Left ventricle myocardium superior (tissue), 1 donor: ENCODE measurements around the gene OTUD7B. TPM values are rescaled to one million over a fixed set of nuclear protein-coding genes. Genes with fewer than 3 reads are reported as not detected.
"Not testable (repeated sequence)": the region's sequence is repeated elsewhere in the genome, so short reads cannot be mapped to it uniquely, and the experiment has no call there.

Source experiments
- ATAC-seq: fragments of 200-7000 bp; cut with Tn5 transposase; one replicate; pipeline ENCODE4 v1.9.1; 2020; ENCODE audit warnings: mild to moderate bottlenecking, moderate library complexity
- DNase-seq: peaks from one replicate; pipeline ENCODE4 v3.0.0-alpha.2; 2020
- intact Hi-C: fragments of 100-400 bp; cut with micrococcal nuclease; formaldehyde crosslinking; loops from one replicate; pipeline ENCODE4 v1.11.0; 2022
- total RNA-seq: library from RNA; stranded (reverse); fragmentation: NEBNext Ultra II Directional; extraction: Animal tissue kit (Norgen Biotek cat#: 25700); gene quantifications from one replicate; pipeline ENCODE4 v1.2.1, GENCODE V29; 2021
- donor health status: DM: no; HTN: yes; CAD: no; lungs with severe emphysema.

OTUD7B gene
- total RNA-seq, 1 donor from 2014 or later = 23.0 TPM

DNA sequence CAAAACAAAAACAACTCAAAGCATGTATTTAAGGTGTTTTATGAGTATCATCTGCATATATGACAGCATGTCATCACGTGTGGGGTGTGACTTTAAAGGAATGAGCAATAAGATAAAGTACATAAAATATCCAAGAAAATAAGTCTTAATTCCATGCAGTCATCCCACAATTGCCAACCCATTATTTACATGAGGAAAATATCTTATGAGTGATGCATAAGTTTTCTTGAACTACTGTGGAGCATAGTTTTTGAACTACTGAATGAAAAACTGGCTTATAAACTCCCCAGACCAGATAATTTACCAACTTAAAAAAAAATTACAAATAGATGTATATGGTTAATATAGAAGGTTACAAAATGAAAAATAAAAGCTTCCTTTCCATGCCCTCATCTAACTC, 44.1 kb downstream of the OTUD7B start:
- no peak for DNase-seq
- intact Hi-C loops = loop anchor here (10.0 kb wide), 2 partner anchors 48 to 198 kb away; partner anchors contain the start of gene OTUD7B
- no peak for ATAC-seq

DNA sequence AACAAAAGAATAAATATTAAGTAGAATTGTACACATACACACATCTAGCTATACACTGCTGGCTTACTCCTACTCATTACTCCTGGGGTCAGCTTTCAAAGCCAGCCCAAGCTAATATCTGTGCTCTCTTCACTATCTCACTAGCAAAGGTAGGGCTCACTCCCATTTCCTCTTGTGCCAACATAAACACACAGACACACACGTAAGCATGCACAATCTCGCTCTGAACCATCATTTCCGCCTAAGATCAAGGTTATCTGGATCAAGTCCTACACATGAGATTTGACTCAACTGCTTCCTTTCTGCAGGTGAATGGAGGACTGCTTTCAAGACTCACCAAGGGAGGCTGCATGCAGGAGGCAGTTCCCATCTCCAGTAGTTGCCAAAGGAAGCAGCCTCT, 45.1 kb downstream of the OTUD7B start:
- intact Hi-C loops = loop anchor here (10.0 kb wide), 2 partner anchors 49 to 199 kb away; partner anchors contain the start of gene OTUD7B

DNA sequence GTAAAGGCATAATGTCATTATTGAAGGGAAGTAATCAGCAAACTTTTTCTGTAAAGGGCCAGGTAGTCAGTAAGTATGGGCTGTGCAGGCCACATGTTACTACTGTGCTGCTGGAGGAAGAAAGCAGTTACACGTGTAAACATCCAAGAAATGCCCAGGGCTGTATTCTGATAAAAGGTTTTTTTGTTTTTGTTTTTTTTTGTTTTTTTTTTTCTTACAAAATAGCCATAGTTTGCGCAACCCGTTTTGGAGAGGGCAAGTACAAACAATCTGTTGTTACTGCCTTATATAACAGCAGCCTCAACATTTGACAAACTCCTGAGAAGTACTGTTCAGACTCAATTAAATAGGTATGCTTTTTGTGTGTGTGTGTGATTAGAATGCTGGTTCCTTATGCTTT, 47.2 kb downstream of the OTUD7B start:
- DNase-seq (no peak), ATAC-seq (no peak)
- intact Hi-C loops = loop anchor here (10.0 kb wide), 2 partner anchors 51 to 201 kb away; partner anchors contain the start of gene OTUD7B

More for the DNA sequence above, 45.1 kb downstream of the OTUD7B start:
- ATAC-seq (no peak), DNase-seq (no peak)

DNA sequence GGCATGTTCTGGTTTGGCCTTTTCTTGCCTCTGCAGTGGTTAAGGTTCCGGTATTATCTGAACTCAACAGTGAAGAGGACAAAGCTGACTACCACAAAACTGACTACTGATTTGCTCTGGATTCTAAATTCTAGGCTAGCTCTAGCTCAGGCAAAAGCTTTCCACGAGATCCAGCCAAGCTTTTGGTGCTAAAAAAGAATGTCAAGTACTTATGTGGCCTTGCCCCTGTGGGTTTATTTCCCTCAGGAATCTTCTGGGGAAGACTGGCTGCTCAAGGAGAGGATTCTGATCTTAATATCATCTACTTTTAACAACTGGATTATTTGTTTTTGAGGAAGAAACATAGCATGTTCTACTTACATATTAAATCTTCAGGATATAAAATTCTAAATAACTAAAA, 47.8 kb downstream of the OTUD7B start:
- intact Hi-C loops = loop anchor here (1.0 to 10.0 kb wide), 3 partner anchors 52 to 202 kb away; partner anchors contain the start of gene OTUD7B
- ATAC-seq (no peak), DNase-seq (no peak)

DNA sequence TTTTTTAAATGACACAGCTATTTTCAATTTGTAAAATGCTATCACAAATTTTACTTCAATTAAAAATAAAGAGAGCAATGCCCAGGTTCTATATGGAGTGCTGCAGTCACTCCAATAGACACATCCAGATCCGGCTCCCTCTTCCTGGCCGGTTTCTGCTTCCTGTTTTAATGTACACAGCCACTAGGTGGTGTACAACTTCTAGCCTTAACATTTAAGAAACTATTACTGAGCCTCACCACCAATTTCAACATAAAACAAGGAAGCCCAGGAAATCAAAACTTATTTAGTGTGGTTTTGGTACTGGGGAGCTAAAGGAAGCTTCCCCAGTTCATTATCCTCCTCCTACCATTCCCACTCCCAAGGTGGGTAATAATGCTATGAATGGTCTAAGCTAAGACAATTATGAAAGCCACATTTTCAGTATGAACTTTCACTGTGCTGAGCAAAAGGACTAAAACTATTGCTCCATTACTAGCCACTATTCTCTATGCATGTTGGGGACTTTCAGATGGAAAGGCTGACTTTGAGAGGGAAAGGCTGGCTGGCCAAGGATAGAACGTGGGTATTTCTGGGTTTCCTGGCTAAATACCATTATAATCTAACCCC, 48.4 kb downstream of the OTUD7B start:
- intact Hi-C loops = loop anchor here (1.0 to 10.0 kb wide), 3 partner anchors 53 to 203 kb away; partner anchors contain the start of gene OTUD7B
- ATAC-seq (peak; percentile 91), DNase-seq (no peak)

DNA sequence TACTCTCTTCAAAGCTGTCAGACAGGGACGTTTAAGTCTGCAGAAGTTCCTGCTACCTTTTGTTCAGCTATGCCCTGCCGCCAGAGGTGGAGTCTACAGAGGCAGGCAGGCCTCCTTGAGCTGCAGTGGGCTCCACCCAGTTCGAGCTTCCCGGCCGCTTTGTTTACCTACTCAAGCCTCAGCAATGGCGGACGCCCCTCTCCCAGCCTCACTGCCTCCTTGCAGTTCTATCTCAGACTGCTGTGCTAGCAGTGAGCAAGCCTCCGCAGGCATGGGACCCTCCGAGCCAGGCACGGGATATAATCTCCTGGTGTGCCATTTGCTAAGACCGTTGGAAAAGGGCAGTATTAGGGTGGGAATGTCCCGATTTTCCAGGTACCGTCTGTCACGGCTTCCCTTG, 53.0 kb downstream of the OTUD7B start:
- ATAC-seq, DNase-seq, intact Hi-C loops: not testable (repeated sequence)

DNA sequence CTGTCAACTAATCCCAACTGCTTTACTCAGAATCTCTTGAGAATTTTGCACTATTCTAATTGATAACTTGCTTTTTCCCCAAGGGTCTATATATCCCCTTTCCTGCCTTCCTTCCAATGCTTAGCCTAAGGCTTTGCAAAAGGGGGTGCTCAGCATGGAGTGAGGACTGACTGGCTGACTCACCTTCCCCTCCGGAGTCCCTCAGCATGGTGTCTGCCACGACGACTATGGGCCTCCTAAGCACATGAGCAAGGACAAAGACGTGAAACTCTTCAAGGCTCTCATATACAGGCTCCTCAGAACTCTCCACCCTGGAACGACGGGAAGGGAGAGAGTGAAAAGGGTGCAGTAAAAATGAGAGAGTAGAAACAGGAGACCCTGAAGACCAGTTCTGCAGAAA, 60.6 kb downstream of the OTUD7B start:
- DNase-seq (no peak), ATAC-seq (no peak)
- intact Hi-C loops = no loop called here

DNA sequence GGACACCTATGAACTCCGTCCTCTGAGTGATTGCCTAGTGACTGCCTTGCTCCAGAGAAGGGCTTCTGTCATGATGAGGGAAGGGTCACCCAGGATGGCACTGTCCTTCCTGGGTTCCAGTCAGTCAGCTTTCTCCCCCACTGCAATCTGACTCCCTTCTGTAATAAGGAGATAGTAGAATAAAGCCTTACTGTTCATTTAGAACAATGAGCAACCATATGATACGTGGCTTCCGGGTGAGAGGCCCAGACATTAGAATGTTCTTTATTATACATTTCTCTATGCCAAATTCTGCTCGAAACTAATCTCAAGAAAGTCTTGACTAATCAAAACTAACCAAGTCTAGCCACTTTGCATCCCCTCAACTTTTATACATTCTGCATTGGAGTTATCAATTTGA, 65.3 kb downstream of the OTUD7B start:
- intact Hi-C loops = no loop called here
- DNase-seq = no peak
- ATAC-seq = no peak

DNA sequence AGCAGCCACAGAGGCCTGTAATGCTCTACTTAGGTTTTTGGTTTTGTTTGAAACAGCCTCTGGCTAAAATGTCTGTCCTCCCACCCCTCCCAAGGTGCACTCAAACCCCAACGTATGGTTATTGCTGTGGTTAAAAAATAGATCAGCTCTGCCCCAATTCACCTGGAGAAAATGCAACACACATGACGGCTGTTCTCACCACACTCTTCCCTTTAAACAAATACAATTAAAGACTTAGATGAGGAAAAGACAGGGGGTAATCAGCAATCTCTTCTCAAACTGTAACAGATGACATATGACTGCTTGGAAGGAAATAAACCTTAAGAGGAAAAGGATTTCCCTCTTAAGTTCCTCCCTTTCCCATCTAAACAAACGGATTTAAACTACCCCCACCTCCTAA, 67.6 kb downstream of the OTUD7B start:
- no peak for ATAC-seq
- intact Hi-C loops = no loop called here

DNA sequence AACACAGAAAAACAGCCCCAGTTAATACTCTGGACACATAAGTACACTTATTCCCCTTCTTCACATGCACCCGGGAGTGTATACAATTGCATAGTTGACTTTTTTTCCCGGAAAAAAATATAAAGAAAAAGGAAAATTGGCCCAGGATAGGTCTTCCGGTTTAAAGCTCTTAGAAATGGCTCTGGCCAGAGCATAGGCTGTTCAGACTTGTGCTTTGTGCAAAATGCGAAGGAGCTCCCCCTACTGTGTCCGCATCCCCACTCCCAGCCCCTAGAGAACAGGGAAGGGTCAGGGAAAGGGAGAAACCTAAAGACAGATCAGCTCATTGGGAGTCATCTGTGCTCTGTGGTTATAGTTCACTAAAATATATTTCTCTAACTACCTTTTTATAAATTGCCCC, 68.3 kb downstream of the OTUD7B start:
- DNase-seq = no peak
- peak; percentile 48 for ATAC-seq
- intact Hi-C loops = no loop called here

More for the DNA sequence above, 67.6 kb downstream of the OTUD7B start:
- DNase-seq = no peak

DNA sequence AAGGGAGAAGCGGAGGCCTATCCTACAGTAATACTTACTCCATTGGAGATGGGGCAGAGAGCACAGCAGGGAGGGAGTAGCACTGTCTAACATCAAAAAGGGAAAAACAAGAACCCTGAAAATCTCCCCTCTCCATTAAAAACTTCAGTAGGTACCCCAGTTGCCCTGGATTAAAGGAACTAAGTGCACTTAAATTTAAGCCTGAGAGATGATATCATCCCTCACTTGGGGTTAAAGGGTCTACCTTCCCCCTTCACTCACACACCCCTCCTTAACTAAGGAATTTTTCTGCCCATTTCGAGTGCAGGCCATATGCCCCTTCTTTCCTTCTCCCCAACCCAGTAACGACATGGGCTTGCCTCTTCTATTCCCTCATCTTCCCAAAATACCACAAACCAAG, 70.1 kb downstream of the OTUD7B start:
- no peak for ATAC-seq
- no peak for DNase-seq
- intact Hi-C loops = no loop called here

DNA sequence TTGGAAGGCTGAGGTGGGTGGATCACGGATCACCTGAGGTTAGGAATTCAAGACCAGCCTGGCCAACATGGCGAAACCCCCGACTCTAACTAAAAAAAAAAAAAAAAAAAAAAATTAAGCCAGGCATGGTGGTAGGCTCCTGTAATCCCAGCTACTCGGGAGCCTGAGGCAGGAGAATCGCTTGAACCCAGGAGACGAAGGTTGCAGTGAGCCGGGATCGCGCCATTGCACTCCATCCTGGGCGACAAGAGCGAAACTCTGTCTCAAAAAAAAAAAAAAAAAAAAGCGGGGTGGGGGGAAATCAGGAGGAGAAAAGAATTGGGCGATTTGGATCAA, 71.9 kb downstream of the OTUD7B start:
- ATAC-seq = peak; percentile 4
- DNase-seq, intact Hi-C loops: not testable (repeated sequence)

DNA sequence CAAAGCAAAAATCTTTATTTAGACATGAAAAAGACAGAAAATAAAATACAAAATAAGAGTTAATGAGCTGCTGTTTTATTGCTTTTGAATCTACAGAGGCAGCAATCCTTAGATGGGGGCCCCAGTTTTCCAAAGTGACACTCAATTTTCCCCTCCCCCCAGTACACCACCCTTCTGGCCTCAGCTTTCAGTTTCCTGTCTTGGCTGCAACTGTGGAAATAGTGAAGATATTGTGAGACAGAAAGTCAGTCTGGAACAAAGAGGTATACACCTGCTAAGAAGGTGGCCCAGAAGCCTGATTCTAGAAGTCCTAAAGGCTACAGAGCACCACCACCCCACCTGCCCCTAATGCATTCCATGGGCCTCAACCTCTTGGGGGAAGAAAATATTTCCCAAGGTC, 72.8 kb downstream of the OTUD7B start:
- DNase-seq = no peak
- intact Hi-C loops = no loop called here
- ATAC-seq = peak; percentile 16

DNA sequence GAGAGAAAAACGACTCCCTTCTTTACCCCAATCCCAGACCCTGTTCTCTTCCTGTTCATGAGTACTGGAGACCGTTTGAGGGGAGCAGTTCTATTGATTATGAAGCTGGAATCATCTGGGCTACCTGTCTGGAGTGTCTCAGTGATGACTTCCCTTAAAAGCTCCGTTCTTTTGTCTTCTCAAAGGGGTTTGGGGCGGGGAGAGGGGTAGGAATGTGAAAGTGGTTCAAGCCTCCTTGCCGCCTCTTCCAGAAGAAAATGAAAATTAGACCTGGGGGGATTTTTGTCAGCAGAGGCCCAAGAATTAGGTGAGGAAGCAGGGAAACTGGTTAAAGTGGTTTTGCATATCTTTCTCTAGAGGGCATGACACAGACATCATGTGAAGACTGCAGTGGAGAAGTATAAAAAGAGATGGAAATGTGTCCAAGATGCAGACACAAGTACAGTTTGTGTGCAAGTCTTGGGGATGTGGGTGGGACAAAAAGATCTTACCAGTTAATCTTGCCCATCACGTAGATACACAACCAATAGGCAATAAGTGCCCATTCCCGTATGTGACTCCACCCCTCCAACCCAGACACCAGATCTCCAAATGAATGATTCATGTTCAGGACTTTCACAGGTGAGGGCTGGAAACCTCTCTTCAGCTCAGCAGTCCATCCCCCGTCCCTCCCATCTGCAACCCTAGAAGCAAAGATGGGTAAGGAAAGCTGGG, 73.4 kb downstream of the OTUD7B start:
- no peak for DNase-seq
- intact Hi-C loops = no loop called here
- ATAC-seq = no peak

DNA sequence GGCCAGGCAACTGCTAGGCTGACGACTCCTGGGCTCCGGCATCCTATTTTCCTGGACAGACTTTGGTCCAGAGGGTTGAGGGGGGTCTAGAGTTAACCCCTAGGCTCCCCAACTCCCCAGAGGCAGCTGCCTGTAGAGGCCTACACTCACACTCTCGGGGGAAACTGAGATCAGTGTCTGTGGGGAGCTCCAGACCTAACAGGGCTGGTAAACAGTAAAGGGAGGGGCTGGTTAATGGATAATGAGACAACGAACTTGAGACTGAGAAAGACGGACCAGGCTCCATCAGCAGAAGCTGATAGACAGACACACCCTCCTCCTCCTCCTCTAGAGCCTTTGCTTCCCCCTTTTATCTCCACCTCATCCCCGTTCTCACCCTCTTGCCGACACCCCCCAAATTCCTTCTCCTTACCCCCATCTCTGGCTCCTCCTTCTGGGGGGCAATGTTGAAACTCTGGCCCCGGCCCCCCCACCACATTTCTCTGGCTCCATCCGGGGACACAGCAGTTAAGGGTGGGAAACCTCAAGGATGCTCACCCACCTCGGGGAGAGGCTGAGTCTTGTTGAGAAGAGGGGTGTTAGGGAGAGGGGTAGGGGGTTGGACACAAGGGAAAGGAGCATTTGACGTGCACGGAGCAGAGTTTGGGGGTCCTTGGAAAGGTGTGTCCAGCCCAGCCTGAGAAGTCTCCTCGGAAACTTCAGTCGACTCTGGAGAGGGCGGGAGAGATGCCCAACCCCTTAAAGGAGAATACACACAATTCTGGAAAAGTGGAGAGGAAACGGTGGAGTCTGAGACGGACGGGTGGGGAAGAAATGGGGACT, 74.1 kb downstream of the OTUD7B start, which contains the start of gene MTMR11:
MTMR11 (minus strand) TSS at position 710 of the 822 bp plus-strand sequence; CDS start at position 478, 232 bp downstream.
- intact Hi-C loops = no loop called here
- DNase-seq (no peak), ATAC-seq (peak; percentile 31)

DNA sequence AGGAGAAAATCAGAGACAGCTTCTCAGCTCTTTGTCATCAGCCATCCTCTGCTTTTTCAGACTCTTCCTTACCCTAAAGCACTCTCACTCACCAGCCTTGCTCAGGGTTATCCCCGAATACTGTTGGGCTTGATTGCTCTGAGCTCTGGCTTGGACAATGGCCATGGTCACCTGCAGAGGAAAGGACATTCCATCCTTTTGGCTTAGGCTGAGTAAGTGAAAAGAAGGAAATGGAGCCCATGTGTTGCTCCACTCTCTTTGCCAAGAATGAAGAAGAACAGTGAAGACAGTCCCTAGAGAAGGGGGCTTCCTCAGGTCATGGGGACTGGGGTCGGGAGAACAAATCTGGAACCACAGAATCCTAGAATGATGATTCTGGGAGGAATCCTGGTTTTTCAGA, 76.2 kb downstream of the OTUD7B start:
- intact Hi-C loops = no loop called here
- DNase-seq = no peak
- ATAC-seq = no peak

DNA sequence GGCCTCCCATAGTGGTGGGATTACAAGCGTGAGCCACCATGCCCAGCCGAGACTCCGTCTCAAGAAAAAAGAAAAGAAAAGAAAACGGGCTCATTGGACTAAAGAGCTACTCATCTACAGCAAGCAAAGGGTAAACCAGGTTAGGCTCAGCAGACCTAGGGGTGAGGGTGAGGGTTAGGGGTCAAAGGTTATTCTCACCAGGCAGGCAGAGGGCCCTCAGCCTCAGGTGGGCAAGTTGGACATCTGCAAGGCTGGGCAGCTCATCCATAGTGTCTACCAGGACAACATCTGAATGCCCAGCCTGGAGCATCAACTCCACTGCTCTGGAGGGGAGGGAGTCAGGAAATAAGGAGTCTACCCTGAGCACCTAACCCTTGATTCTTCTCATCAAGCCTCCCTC, 77.3 kb downstream of the OTUD7B start:
- DNase-seq = no peak
- no peak for ATAC-seq
- intact Hi-C loops = no loop called here

DNA sequence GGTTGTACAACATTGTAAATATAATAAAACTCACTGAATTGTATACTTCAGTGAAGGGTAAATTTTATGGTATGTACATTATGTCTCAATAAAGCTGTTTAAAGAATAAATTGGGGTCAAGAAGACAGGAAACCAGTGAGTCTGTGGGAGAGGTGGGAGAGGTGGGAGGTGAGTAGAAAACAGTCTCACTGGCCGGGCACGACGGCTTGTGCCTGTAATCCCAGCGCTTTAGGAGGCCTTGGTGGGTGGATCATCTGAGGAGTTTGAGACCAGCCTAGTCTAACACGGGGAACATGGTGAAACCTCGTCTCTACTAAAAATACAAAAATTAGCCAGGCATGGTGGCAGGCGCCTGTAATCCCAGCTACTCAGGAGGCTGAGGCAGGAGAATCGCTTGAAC, 78.1 kb downstream of the OTUD7B start:
- intact Hi-C loops = no loop called here
- ATAC-seq (no peak), DNase-seq (no peak)

DNA sequence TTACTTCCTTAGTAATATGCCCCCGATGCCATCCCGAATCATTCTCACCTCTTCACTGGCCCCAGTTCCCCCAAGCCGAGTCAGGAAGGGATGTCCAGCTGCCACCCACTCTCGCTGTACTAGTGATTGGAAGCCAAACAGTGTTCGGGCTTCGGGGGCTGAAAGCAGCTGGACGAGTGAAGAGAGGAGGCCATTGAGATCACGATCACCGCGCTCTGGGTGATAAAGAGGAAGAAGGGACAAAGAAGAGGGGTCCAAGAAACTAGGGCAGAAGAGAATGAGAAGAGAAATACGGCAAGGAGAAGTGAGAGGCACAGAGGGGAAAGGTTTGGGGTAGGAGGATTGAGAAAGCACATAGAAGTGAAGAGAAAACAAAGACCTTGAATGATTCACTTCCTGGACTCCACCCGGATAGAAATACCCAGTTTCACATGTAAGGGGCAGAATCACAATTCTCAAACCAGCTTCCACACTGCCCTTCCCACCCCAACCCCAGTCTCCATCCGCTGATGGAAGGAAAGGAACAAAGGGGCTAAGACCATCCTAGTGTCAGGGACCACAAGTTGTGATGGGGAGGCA, 79.2 kb downstream of the OTUD7B start:
- DNase-seq (no peak), ATAC-seq (no peak)
- intact Hi-C loops = no loop called here
